Neural cell (in vitro differentiated cells): ENCODE measurements around the gene GUCA1C. TPM values are rescaled to one million over a fixed set of nuclear protein-coding genes. Genes with fewer than 3 reads are reported as not detected.

ENCODE experiments used
- H2AFZ ChIP-seq: fragments of 200-600, 300-800 bp; sonication (generic), shearing (Covaris generic); 2 replicates; pipeline ENCODE4 v1.6.0; 2014; ENCODE audit warnings: low read depth, mild to moderate bottlenecking, antibody characterized with exemption, low read length, moderate library complexity
- H3F3A ChIP-seq: fragments of 200-600 bp; shearing (Covaris generic); 2 replicates; pipeline ENCODE4 v1.6.1; 2016; ENCODE audit warnings: mild to moderate bottlenecking, moderate library complexity, mixed read lengths, antibody characterized with exemption, low read length; ENCODE audit not compliant: insufficient read depth, poor library complexity, severe bottlenecking
- H3K27ac ChIP-seq: fragments of 200-600, 300-800 bp; sonication (generic), shearing (Covaris generic); 2 replicates; pipeline ENCODE4 v1.5.1; 2014; ENCODE audit warnings: mild to moderate bottlenecking, low read length, moderate library complexity
- H3K27me3 ChIP-seq: fragments of 300-800, 200-600 bp; sonication (generic), shearing (Covaris generic); 2 replicates; pipeline ENCODE4 v1.6.0; 2014; ENCODE audit warnings: mild to moderate bottlenecking, low read depth, low read length, moderate library complexity; ENCODE audit not compliant: insufficient read depth
- H3K36me3 ChIP-seq: fragments of 300-800, 200-600 bp; sonication (generic), shearing (Covaris generic); 2 replicates; pipeline ENCODE4 v1.5.1; 2014; ENCODE audit warnings: mild to moderate bottlenecking, antibody characterized with exemption, low read length, moderate library complexity; ENCODE audit not compliant: insufficient read depth
- H3K4me2 ChIP-seq: fragments of 300-800, 200-600 bp; sonication (generic), shearing (Covaris generic); 2 replicates; pipeline ENCODE4 v1.6.0; 2014; ENCODE audit warnings: mild to moderate bottlenecking, low read length
- H3K4me3 ChIP-seq: fragments of 300-800, 200-600 bp; sonication (generic), shearing (Covaris generic); 2 replicates; pipeline ENCODE4 v1.5.1; 2014; ENCODE audit warnings: mild to moderate bottlenecking, low read length, moderate library complexity
- H3K79me2 ChIP-seq: fragments of 200-600 bp; shearing (Covaris generic); replicated peaks from 2 replicates; pipeline ENCODE4 v1.6.0; 2014; ENCODE audit warnings: mild to moderate bottlenecking, low read length, moderate library complexity; ENCODE audit not compliant: insufficient read depth
- H3K9ac ChIP-seq: fragments of 300-800, 200-600 bp; sonication (generic), shearing (Covaris generic); 2 replicates; pipeline ENCODE4 v1.6.1; 2016; ENCODE audit warnings: mild to moderate bottlenecking, low read length, mixed read lengths
- H3K9me2 ChIP-seq: fragments of 200-600 bp; shearing (Covaris generic); 2 replicates; pipeline ENCODE4 v1.6.1; 2016; ENCODE audit warnings: mild to moderate bottlenecking, low read length, mixed read lengths; ENCODE audit not compliant: insufficient read depth
- H3K9me3 ChIP-seq: fragments of 200-600, 300-800 bp; sonication (generic), shearing (Covaris generic); 2 replicates; pipeline ENCODE4 v1.6.1; 2016; ENCODE audit warnings: mild to moderate bottlenecking, mixed run types, low read length, moderate library complexity, mixed read lengths
- H4K20me1 ChIP-seq: fragments of 200-600 bp; shearing (Covaris generic); 2 replicates; pipeline ENCODE4 v1.6.1; 2016; ENCODE audit warnings: mild to moderate bottlenecking, mixed run types; ENCODE audit not compliant: insufficient read depth
- CTCF ChIP-seq: fragments of 450-650 bp; IDR thresholded peaks from 2 replicates; pipeline ENCODE4 v1.5.1; 2014; ENCODE audit warnings: antibody characterized with exemption, mild to moderate bottlenecking, moderate library complexity; ENCODE audit not compliant: poor library complexity, severe bottlenecking
- EP300 ChIP-seq: fragments of 450-650 bp; conservative IDR thresholded peaks from 2 replicates; pipeline ENCODE4 v1.6.1; 2014; ENCODE audit warnings: antibody characterized with exemption, mild to moderate bottlenecking, moderate library complexity; ENCODE audit not compliant: poor library complexity, severe bottlenecking
- EZH2 ChIP-seq: fragments of 200-600, 300-800 bp; shearing (Covaris generic), sonication (generic); IDR thresholded peaks from 2 replicates; pipeline ENCODE4 v1.6.1; 2014; ENCODE audit warnings: antibody characterized with exemption, low read length, borderline replicate concordance, mild to moderate bottlenecking; ENCODE audit not compliant: insufficient read depth, poor library complexity, severe bottlenecking
- MXI1 ChIP-seq: fragments of 450-650 bp; conservative IDR thresholded peaks from 2 replicates; pipeline ENCODE4 v1.6.1; 2014; ENCODE audit warnings: antibody characterized with exemption, mild to moderate bottlenecking; ENCODE audit not compliant: poor library complexity, severe bottlenecking
- POLR2AphosphoS5 ChIP-seq: IDR thresholded peaks from 2 replicates; pipeline ENCODE4 v1.6.1; 2012
- RAD21 ChIP-seq: fragments of 450-650 bp; conservative IDR thresholded peaks from 2 replicates; pipeline ENCODE4 v1.6.1; 2014; ENCODE audit warnings: antibody characterized with exemption, mild to moderate bottlenecking, moderate library complexity
- SMC3 ChIP-seq: fragments of 450-650 bp; conservative IDR thresholded peaks from 2 replicates; pipeline ENCODE4 v1.6.1; 2014; ENCODE audit warnings: antibody characterized with exemption, mild to moderate bottlenecking, moderate library complexity; ENCODE audit not compliant: poor library complexity
- TAF1 ChIP-seq: IDR thresholded peaks from 2 replicates; pipeline ENCODE4 v1.6.1; 2012; ENCODE audit warnings: low read depth
- polyA plus RNA-seq: library from polyadenylated mRNA; depleted of rRNA; stranded (reverse); fragments of >200 nt; gene quantifications from 2 replicates; pipeline ENCODE4 v1.2.3, GENCODE V29; 2014
- TF ChIP-seq, protein P1 (sequence below): IDR thresholded peaks from 2 replicates; pipeline ENCODE4 v1.6.1; 2012; ENCODE audit warnings: borderline replicate concordance

The GUCA1C gene
- polyA plus RNA-seq, 1 donor from 2014 or later: not detected

DNA sequence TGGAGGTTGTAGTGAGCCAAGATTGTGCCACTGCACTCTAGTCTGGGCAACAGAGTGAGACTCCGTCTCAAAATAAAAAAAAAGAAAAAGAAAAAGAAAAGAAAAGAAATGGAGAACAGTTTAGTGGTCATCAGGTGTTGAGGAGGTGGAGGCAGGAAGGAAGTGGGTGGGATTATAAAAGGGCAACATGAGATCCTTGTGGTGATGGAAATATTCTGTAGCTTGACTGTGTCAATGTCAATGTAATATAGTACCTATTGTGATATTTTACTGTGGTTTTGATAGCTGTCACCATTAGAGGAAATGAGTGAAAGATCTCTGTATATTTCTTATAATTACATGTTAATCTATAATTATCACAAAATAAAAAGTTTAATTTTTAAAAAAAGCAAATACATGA, 70.3 kb downstream of the GUCA1C start:
- Histone ChIP-seq H3K9ac (no peak overlapping the region), H3K4me2 (no peak overlapping the region), H3K36me3 (no peaks in the 10 kb centered on the region), H3K27me3 (no peaks in the 10 kb centered on the region), H3F3A (no peaks in the 10 kb centered on the region), H3K27ac (no peak overlapping the region), H3K9me2 (no peaks in the 10 kb centered on the region), H3K79me2 (no peaks in the 10 kb centered on the region), H4K20me1 (no peaks in the 10 kb centered on the region), H3K9me3 (no peaks in the 10 kb centered on the region), H3K4me3 (no peak overlapping the region), H2AFZ (no peak overlapping the region)
- TF ChIP-seq, protein P1, sequence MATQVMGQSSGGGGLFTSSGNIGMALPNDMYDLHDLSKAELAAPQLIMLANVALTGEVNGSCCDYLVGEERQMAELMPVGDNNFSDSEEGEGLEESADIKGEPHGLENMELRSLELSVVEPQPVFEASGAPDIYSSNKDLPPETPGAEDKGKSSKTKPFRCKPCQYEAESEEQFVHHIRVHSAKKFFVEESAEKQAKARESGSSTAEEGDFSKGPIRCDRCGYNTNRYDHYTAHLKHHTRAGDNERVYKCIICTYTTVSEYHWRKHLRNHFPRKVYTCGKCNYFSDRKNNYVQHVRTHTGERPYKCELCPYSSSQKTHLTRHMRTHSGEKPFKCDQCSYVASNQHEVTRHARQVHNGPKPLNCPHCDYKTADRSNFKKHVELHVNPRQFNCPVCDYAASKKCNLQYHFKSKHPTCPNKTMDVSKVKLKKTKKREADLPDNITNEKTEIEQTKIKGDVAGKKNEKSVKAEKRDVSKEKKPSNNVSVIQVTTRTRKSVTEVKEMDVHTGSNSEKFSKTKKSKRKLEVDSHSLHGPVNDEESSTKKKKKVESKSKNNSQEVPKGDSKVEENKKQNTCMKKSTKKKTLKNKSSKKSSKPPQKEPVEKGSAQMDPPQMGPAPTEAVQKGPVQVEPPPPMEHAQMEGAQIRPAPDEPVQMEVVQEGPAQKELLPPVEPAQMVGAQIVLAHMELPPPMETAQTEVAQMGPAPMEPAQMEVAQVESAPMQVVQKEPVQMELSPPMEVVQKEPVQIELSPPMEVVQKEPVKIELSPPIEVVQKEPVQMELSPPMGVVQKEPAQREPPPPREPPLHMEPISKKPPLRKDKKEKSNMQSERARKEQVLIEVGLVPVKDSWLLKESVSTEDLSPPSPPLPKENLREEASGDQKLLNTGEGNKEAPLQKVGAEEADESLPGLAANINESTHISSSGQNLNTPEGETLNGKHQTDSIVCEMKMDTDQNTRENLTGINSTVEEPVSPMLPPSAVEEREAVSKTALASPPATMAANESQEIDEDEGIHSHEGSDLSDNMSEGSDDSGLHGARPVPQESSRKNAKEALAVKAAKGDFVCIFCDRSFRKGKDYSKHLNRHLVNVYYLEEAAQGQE: no peak
- TF ChIP-seq MXI1: no peak
- no peak for TF ChIP-seq TAF1
- TF ChIP-seq SMC3: no peak
- TF ChIP-seq POLR2AphosphoS5: no peak
- no peak for TF ChIP-seq EZH2
- TF ChIP-seq RAD21: no peak
- TF ChIP-seq CTCF: no peak
- no peak for TF ChIP-seq EP300

- Histone ChIP-seq H3K9ac (no peak overlapping the region), H4K20me1 (no peaks in the 10 kb centered on the region), H3K79me2 (no peaks in the 10 kb centered on the region), H3F3A (no peaks in the 10 kb centered on the region), H3K36me3 (no peaks in the 10 kb centered on the region), H3K9me3 (no peaks in the 10 kb centered on the region), H2AFZ (no peak overlapping the region), H3K27ac (no peak overlapping the region), H3K4me3 (no peak overlapping the region), H3K27me3 (no peaks in the 10 kb centered on the region), H3K4me2 (no peak overlapping the region), H3K9me2 (no peaks in the 10 kb centered on the region)
- TF ChIP-seq TAF1 (no peak), CTCF (no peak), POLR2AphosphoS5 (no peak), EZH2 (no peak), RAD21 (no peak), SMC3 (no peak), EP300 (no peak), MXI1 (no peak)
- TF ChIP-seq, protein P1: no peak
These were observed 70.9 kb downstream of the GUCA1C start for GRCh38 chr3:108882762-108883161.
